GM21390 (cell line): ENCODE measurements around the gene LCN10.
"Not testable (repeated sequence)": the region's sequence is repeated elsewhere in the genome, so short reads cannot be mapped to it uniquely, and the experiment has no call there.

Source experiments
- ATAC-seq: cut with Tn5 transposase; IDR thresholded peaks from one replicate; pipeline ENCODE4 v1.9.1; 2021; ENCODE audit not compliant: unreplicated experiment

LCN10 gene

GRCh38 chr9:136742591-136743391, at the start of gene LCN10:
Gene LCN10, minus strand, starts transcription at chr9:136742940. Its CDS starts 37 bp downstream, at chr9:136742903.
- no peak for ATAC-seq

- peak; percentile 14 for ATAC-seq
Observed at GRCh38 chr9:136791516-136792276, 49.0 kb upstream of the LCN10 start.

GRCh38 chr9:136790640-136791515, 48.1 kb upstream of the LCN10 start, which contains the start of gene TMEM141:
Gene TMEM141, plus strand, starts transcription at chr9:136791344. Its CDS starts 27 bp downstream, at chr9:136791371.
- ATAC-seq = peak; percentile 78

GRCh38 chr9:136789523-136789937, 46.8 kb upstream of the LCN10 start:
- ATAC-seq = no peak

- not testable (repeated sequence) for ATAC-seq
Observed at GRCh38 chr9:136788644-136789522, 46.1 kb upstream of the LCN10 start.

GRCh38 chr9:136787690-136788400, 45.1 kb upstream of the LCN10 start:
- ATAC-seq = no peak

- ATAC-seq = not testable (repeated sequence)
Observed at GRCh38 chr9:136786983-136787382, 44.2 kb upstream of the LCN10 start.

- ATAC-seq = no peak
Observed at GRCh38 chr9:136786451-136786850, 43.7 kb upstream of the LCN10 start.

GRCh38 chr9:136785565-136786355, 43.0 kb upstream of the LCN10 start:
- not testable (repeated sequence) for ATAC-seq

- ATAC-seq = no peak
Observed at GRCh38 chr9:136784997-136785361, 42.2 kb upstream of the LCN10 start.

- ATAC-seq = no peak
Observed at GRCh38 chr9:136784249-136784996, 41.7 kb upstream of the LCN10 start.

GRCh38 chr9:136782452-136782851, 39.7 kb upstream of the LCN10 start:
- ATAC-seq = no peak

GRCh38 chr9:136779808-136780207, 37.1 kb upstream of the LCN10 start:
- no peak for ATAC-seq

- no peak for ATAC-seq
Observed at GRCh38 chr9:136777359-136777758, 34.6 kb upstream of the LCN10 start.

GRCh38 chr9:136776947-136777346, 34.2 kb upstream of the LCN10 start:
- ATAC-seq = no peak

- ATAC-seq = no peak
Observed at GRCh38 chr9:136775191-136775590, 32.5 kb upstream of the LCN10 start.

GRCh38 chr9:136774416-136775045, 31.8 kb upstream of the LCN10 start:
- ATAC-seq = no peak
